NCI-H2196 treated with DMSO at 0.1 percent for 48 hours (cell line): ENCODE measurements around the gene DPH2.

ENCODE experiments used
- DNase-seq: peaks from one replicate; lab custom pipeline; 2025; ENCODE audit not compliant: unreplicated experiment; lab: John Stamatoyannopoulos, UW

Gene DPH2

DNA sequence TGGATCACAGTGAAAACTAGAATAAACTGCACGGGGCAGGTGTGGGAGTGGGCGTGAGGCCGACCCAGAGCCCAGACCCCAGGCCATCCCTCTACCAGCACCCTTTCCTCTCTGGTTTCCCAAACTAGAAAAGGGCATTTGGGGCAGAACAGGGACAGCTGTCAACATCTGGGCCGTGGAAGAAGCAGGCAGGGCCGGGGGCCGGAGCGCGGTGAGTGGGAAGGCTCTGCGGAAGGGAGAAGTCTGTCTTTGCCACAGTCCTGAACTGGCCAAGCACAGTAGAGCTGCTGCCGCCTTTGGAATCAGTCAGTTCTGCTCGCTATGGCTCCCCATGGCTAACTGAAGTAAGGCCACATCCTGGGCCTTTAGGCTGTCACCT lies 28.2 kb downstream of the DPH2 start:
- no peak for DNase-seq

- DNase-seq: no peak
These were observed 29.6 kb downstream of the DPH2 start for GRCh38 chr1:43999455-43999854.

DNA sequence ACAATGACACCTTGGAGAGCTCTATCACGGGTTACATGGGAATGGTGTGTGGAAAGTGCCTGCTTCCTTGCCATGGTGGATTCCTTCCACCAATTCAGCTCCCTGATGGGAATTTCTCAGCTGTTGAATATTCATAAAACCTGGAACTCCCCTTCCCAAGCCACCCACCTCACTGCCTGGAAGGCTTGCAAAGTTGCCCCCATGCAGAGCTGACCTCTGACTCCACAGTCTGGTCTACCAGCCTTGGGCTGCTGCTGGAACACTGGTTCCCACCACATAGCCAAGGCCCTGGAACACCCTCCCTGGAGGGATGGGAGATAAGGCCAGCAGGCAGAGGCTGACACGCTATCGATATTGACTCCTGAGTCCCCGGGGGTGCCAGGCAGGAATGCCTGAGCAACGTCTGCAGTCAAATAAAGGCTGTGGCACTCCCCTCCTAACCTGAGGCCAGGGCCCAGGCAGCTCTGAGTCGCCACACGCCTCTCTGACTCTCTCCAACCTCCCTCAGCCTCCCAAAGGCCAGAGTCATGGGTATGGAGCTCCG lies 30.4 kb downstream of the DPH2 start:
- no peak for DNase-seq

DNA sequence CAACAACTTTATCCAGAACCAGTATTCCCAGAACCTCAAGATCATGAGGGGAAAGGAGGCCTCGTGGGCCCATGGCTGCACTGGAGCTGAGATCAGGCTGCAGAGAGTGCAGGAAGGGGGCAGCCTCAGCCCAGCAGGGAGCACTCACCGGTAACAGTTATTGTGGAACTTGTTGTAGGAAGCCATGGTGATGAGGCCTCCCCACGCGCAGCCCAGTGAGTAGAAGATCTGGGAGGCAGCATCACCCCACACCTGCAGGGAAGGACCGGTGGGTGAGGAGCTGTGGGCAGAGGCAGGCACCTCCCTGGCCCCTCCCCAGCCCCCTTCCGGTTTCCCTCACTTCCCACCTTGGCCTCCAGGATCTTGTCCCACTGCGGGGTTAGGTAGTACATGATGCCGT lies 32.4 kb downstream of the DPH2 start:
- DNase-seq: no peak

GRCh38 chr1:44002606-44003157 lies 32.9 kb downstream of the DPH2 start:
- DNase-seq: no peak

GRCh38 chr1:44008259-44008658 lies 38.4 kb downstream of the DPH2 start:
- DNase-seq: no peak

DNA sequence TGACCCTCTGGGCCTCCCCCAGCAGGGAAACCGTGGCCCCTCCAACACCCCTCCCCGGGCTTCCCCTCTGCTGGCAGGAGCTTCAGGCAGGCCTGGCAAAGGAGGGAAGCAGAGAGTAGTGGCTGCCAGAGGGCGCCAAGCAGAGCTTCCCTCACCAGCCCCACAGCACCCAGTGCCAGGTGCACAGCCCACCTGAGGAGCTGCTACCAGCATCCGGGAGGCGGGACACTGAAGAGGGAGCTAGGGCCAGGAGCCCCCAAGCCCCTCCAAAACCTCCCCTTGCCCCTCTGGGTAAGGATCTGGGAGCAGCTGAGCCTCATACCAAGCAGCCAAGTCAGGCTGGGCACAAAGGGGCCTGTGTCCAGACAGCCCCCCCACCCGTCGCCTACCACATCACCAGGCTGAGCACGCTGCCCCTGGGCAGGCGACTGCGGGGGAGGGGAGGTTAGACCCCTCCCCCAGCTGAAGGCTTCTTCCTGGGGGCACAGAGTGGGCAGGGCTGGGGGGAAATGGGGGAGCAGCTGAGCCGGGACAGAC lies 41.2 kb downstream of the DPH2 start:
- DNase-seq: no peak

DNA sequence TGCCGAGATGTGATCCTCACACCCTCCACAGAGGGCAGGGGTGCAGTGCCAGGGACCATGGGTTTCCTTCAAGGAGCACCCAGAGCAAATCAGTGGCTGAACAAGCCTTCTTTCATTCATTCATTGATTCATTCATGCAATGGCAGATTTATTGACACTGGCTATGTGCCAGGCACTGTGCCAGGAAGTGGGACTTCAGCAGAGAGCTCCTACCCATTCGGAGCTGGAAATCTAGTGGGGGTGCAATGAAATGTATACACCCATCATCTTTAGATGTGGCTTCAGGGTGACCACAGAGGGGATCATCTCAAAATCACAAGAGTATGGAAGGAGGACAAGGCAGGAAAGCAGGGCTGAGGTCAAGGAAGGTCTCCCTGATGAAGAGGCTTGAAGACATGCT lies 42.6 kb downstream of the DPH2 start:
- no peak for DNase-seq

- DNase-seq: no peak
These were observed 43.3 kb downstream of the DPH2 start for GRCh38 chr1:44012941-44013609.

DNA sequence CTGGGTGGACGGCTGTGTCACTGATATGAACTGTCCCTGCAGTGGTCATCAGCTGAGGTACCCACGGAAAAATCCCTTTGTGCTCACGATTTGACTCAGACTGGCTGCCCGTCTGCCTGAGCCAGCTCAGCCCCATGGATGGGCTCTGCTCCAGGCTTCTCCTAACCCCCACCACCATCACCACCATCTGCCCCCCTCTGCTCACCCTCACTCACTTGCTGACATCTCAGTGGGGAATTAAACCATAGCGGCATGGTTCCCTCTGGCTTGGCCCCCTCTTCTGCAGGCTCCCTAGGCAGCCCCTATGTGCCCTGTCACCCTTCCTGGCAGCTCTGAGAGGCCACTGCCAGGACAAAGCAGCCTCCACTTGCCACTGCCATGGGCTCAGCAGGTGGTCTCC lies 44.1 kb downstream of the DPH2 start:
- DNase-seq: no peak

DNA sequence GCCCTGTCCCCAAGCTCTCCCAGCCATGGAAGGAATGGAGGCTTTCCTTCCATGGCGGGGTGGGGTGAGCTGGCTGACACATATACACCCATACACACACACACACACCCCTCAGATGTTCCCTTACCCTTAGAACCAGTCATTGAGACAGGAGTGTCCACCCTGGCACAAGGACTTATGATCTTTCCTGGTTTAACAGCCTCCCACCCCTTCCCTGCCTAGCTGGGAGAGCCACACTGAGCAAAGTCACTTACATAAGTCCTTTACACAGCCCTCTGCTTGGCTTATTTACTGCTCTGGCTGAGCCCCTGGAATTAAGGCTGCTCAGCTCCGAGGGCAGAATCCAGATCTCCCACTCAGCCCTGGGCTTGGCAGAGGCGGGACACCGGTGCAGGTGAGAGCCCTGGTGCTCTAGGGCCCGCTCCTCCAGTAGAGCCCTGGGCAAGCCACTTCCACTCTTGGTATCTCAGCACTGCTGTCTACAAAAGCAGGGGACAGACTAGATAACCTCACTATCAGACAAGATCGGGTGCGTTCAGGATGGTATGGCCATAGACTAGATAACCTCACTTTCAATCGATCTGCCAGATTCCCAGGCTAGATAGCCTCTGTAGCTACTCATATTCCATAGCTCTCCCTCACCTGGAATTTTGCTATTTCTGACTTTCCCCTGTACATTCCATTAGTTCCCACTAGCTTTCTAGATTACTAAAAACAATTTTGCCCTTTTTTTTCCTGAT lies 44.7 kb downstream of the DPH2 start:
- no peak for DNase-seq

DNA sequence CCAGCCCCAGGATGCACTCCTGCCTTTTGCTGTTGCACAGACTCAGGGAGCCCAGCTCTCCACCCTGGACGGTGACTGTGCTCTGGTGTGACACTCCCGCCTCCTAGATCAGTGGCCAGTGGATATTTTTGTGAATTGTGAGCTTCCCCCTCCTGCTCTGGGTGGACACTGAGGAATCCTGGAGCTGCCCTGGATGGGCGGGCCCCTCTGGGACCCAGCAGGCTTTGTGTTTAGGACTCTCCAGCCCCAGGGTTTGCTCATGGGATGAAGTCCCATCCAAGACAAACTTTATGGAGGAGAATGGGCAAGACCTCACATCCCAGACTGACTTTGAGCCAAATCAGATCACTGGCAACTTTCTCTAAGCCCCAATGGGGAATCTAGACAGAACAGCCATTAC lies 45.4 kb downstream of the DPH2 start:
- no peak for DNase-seq

DNA sequence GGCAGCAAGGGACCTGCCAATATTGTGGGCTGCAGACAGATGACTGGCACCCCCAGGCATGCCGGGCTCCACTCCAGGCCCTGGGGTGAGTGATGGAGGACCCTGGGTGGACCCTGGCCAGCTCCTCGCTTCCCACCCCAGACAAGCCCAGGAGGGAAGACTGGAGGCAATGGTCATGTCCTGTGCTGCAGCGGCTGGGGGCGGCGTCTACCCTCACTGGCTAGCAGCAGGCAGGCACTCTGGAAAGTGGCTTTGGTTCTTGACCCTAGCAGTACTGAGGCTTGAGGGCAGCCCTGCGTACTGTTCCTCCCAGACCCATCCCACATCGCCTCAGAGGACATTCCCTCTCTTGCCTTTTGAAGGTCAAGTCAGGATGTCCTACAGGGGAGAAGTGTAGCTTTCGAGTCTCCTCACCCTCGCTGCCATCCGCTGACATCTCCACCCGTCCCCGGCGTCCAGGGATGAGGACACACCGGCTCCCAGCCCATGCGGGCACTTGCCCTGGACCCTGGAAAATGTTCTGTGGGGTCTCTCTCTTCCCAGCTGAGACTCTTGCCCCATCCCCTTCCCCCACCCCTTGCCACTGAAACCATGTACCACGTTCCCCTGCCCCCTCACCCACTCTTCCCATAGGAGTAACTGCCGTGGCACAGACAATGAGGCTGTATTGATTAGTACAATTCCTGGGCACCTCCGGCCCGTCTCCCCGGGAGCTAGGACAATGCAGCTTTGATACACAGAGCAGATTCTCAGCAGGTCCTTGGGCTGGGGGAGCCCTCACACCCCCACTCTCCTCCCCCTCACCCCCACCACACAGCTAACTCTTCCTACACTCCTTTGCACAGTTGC lies 46.5 kb downstream of the DPH2 start:
- no peak for DNase-seq

GRCh38 chr1:44016890-44017400 lies 47.1 kb downstream of the DPH2 start:
- no peak for DNase-seq

GRCh38 chr1:44019466-44019948 lies 49.7 kb downstream of the DPH2 start:
- no peak for DNase-seq

GRCh38 chr1:44020464-44020863 lies 50.7 kb downstream of the DPH2 start:
- DNase-seq: no peak

DNA sequence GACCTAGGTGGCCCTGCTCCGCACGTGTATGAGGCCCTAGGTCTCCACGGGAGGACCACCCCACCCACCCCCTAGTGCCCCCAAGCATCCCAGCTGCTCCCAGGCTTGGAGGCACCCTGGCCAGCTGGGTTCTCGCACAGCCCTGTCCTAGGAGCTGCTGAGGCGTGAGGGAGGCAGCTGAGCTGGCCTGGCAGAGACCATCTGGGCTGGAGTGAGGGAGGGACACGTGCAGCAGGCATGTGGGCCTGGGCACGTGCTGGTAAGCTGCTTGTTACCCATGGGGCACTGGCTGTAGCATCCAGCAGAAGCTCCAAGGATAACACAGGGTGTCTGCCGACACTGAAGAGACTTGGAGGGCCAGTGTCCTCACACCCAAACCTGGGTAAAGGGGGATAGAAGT lies 51.3 kb downstream of the DPH2 start:
- DNase-seq: no peak

GRCh38 chr1:44021581-44022321 lies 51.9 kb downstream of the DPH2 start:
- no peak for DNase-seq
